Smooth muscle cell (in vitro differentiated cells): ENCODE measurements around the gene PDIA6. TPM values are rescaled to one million over a fixed set of nuclear protein-coding genes. Genes with fewer than 3 reads are reported as not detected.

Experiments used
- DNase-seq: peaks from one replicate; lab custom pipeline; 2025; ENCODE audit not compliant: unreplicated experiment; lab: John Stamatoyannopoulos, UW
- H2AFZ ChIP-seq: fragments of 200-600 bp; sonication (generic); 2 replicates; pipeline ENCODE4 v1.6.0; 2016; ENCODE audit warnings: antibody characterized with exemption, low read depth, mild to moderate bottlenecking
- H3F3A ChIP-seq: fragments of 200-600 bp; sonication (generic); 2 replicates; pipeline ENCODE4 v1.6.0; 2017; ENCODE audit warnings: antibody characterized with exemption, low read depth
- H3K27ac ChIP-seq: fragments of 200-600 bp; sonication (generic); 2 replicates; pipeline ENCODE4 v1.5.1; 2016; ENCODE audit warnings: low read depth, mild to moderate bottlenecking
- H3K27me3 ChIP-seq: fragments of 200-600 bp; sonication (generic); 2 replicates; pipeline ENCODE4 v1.6.1; 2016; ENCODE audit warnings: low read depth, mild to moderate bottlenecking
- H3K36me3 ChIP-seq: fragments of 200-600 bp; sonication (generic); 2 replicates; pipeline ENCODE4 v1.5.1; 2016; ENCODE audit warnings: low read depth
- H3K4me1 ChIP-seq: fragments of 200-600 bp; sonication (generic); 2 replicates; pipeline ENCODE4 v1.5.1; 2016; ENCODE audit warnings: low read depth
- H3K4me2 ChIP-seq: fragments of 200-600 bp; sonication (generic); 2 replicates; pipeline ENCODE4 v1.6.0; 2016; ENCODE audit warnings: mild to moderate bottlenecking
- H3K4me3 ChIP-seq: fragments of 200-600 bp; sonication (generic); 2 replicates; pipeline ENCODE4 v1.5.1; 2016; ENCODE audit warnings: mild to moderate bottlenecking
- H3K79me2 ChIP-seq: fragments of 200-600 bp; sonication (generic); 2 replicates; pipeline ENCODE4 v1.6.0; 2016; ENCODE audit warnings: low read depth, mild to moderate bottlenecking
- H3K9ac ChIP-seq: fragments of 200-600 bp; sonication (generic); 2 replicates; pipeline ENCODE4 v1.6.0; 2016; ENCODE audit warnings: low read depth
- H3K9me3 ChIP-seq: fragments of 200-600 bp; sonication (generic); replicated peaks from 2 replicates; pipeline ENCODE4 v1.5.1; 2016; ENCODE audit warnings: low read depth
- H4K20me1 ChIP-seq: fragments of 200-600 bp; sonication (generic); 2 replicates; pipeline ENCODE4 v1.6.0; 2016; ENCODE audit warnings: low read depth
- WGBS: methylation state at CpG from one replicate; pipeline ENCODE4 v1.1.7; 2016; ENCODE audit warnings: low lambda C conversion rate; 5-methylcytosine and 5-hydroxymethylcytosine counted together
- polyA plus RNA-seq: library from polyadenylated mRNA; unstranded; fragments of >200 nt; fragmentation: Nextera tagmentation; extraction: Ambion mirVana; gene quantifications from 2 replicates; pipeline ENCODE4 v1.2.1, GENCODE V29; 2016
- total RNA-seq: library from RNA; depleted of rRNA; stranded (reverse); fragments of >200 nt; gene quantifications from 2 replicates; pipeline ENCODE4 v1.2.3, GENCODE V29; 2014
- TF ChIP-seq, protein P1 (sequence below): fragments of 200-600 bp; sonication (generic); IDR thresholded peaks from 2 replicates; pipeline ENCODE4 v1.5.1; 2017; ENCODE audit warnings: borderline replicate concordance, mild to moderate bottlenecking, antibody characterized with exemption; ENCODE audit not compliant: insufficient read depth, poor library complexity, severe bottlenecking

The PDIA6 gene
- total and polyA plus RNA-seq, 2 experiments from 2014 or later = 360 to 671 TPM

DNA sequence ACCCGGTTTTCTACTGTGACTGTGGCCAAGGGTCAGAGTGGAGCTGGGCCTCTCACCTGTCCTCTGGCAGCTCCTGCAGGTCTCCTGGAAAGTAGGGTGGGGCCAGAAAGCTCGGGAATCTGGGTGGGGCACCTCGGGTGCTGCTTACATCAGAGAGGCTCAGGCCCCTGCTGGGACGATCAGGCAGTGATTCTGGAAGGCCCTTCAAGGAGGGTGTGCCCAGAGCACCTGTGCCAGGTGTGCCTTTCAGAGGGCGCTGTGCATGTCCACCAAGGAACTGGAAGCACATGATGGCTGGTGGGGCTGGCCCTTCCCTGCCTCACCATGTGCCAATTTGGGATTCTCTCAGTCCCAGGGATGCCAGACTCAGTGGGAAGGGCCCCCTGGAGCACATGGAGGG lies 47.1 kb downstream of the PDIA6 start:
- no peaks in the 10 kb centered on the region for H3K4me1 ChIP-seq
- H4K20me1 ChIP-seq = no peaks in the 10 kb centered on the region

DNA sequence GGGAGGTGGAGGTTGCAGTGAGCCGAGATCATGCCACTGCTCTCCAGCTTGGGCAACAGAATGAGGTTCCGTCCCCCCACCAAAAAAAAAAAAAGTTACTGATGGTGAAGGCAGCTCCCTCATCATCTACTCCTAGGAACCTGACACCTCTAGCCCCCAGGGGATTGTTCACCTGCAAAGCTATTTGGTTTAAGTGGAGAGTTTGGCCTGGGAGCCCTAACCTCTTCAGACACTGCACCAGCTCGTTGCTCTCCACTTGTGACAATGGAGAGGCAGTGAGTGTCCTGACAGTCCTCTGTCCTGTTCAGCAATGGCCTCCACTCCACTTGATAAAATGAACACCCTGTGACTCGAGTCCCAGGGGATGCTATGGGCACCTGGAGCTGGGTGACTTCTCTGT lies 47.7 kb downstream of the PDIA6 start:
- H3K27me3 ChIP-seq = no peaks in the 10 kb centered on the region
- no peak overlapping the region for H3K9ac ChIP-seq
- H4K20me1 ChIP-seq = no peaks in the 10 kb centered on the region
- H3K79me2 ChIP-seq = no peaks in the 10 kb centered on the region
- H3K4me1 ChIP-seq = no peaks in the 10 kb centered on the region
- H3K4me2 ChIP-seq = no peak overlapping the region
- no peak overlapping the region for H3K27ac ChIP-seq
- no peak overlapping the region for H2AFZ ChIP-seq
- DNase-seq = no peak
- no peaks in the 10 kb centered on the region for H3F3A ChIP-seq
- H3K4me3 ChIP-seq = no peak overlapping the region
- TF ChIP-seq, protein P1, sequence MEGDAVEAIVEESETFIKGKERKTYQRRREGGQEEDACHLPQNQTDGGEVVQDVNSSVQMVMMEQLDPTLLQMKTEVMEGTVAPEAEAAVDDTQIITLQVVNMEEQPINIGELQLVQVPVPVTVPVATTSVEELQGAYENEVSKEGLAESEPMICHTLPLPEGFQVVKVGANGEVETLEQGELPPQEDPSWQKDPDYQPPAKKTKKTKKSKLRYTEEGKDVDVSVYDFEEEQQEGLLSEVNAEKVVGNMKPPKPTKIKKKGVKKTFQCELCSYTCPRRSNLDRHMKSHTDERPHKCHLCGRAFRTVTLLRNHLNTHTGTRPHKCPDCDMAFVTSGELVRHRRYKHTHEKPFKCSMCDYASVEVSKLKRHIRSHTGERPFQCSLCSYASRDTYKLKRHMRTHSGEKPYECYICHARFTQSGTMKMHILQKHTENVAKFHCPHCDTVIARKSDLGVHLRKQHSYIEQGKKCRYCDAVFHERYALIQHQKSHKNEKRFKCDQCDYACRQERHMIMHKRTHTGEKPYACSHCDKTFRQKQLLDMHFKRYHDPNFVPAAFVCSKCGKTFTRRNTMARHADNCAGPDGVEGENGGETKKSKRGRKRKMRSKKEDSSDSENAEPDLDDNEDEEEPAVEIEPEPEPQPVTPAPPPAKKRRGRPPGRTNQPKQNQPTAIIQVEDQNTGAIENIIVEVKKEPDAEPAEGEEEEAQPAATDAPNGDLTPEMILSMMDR = no peak
- no peaks in the 10 kb centered on the region for H3K9me3 ChIP-seq
- 88% methylated on average over 4 of the region's 4 CpGs for WGBS
- no peaks in the 10 kb centered on the region for H3K36me3 ChIP-seq

More for the DNA sequence above, 47.1 kb downstream of the PDIA6 start:
- TF ChIP-seq, protein P1 = no peak
- Histone ChIP-seq H3K4me3 (no peak overlapping the region), H3F3A (no peaks in the 10 kb centered on the region), H2AFZ (no peak overlapping the region), H3K79me2 (no peaks in the 10 kb centered on the region), H3K27me3 (no peaks in the 10 kb centered on the region), H3K4me2 (no peak overlapping the region), H3K27ac (no peak overlapping the region), H3K9me3 (no peaks in the 10 kb centered on the region), H3K36me3 (no peaks in the 10 kb centered on the region), H3K9ac (no peak overlapping the region)
- WGBS = 78% methylated on average over 5 of the region's 5 CpGs
- DNase-seq = no peak

DNA sequence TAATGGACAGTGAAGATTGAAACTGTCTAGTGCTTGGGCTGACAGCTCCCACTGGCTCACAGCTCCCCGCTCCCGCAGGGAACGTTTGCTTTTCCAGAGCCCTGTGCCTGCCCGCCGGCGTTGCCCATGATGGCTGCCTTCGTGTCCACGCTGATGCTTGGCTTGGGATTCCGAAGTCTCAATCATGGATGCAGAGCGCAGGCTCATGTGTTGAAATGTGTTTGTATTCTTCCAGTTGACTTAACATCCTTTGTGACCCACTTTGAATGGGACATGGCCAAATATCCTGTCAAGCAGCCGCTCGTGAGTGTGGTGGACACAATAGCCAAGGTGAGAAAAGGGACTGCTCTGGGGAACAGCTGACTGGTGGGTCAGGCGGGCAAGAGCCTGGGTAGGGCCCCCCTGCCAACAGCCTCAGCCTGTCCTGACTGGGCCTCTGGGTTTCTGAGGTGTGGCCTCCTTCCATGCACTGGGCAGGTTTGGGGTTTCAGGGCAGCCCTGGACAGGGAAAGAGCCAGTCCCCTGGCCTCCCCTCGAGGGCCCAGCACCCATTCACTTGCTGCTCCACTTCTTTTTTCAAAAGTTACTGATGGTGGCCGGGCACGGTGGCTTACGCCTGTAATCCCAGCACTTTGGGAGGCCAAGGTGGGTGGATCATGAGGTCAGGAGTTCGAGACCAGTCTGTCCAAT lies 48.3 kb downstream of the PDIA6 start:
- no peak overlapping the region for H3K9ac ChIP-seq
- no peak for DNase-seq
- H4K20me1 ChIP-seq = no peaks in the 10 kb centered on the region
- H3K4me2 ChIP-seq = no peak overlapping the region
- H3K36me3 ChIP-seq = no peaks in the 10 kb centered on the region
- TF ChIP-seq, protein P1 = no peak
- H3F3A ChIP-seq = no peaks in the 10 kb centered on the region
- H3K79me2 ChIP-seq = no peaks in the 10 kb centered on the region
- no peaks in the 10 kb centered on the region for H3K27me3 ChIP-seq
- H2AFZ ChIP-seq = no peak overlapping the region
- H3K4me1 ChIP-seq = no peaks in the 10 kb centered on the region
- 91% methylated on average over 18 of the region's 18 CpGs for WGBS
- no peak overlapping the region for H3K27ac ChIP-seq
- no peak overlapping the region for H3K4me3 ChIP-seq
- H3K9me3 ChIP-seq = no peaks in the 10 kb centered on the region

DNA sequence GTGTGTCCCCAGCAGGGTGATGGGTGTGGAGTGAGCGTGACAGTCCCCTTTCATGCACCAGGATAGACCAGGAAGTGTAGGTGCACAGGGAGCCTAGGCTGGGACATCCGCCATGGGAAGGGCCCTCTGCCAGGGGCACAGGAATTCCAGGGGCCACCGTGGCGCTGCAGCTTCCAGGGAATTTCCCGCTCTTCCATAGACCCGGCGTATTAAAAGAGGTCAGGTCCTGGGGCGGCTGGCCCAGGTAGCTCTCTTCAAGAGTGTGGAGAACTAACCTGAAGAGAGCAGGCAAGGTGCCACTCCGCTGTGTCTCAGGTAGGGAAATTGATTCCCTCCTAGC lies 49.2 kb downstream of the PDIA6 start:
- H3F3A ChIP-seq = no peaks in the 10 kb centered on the region
- no peak overlapping the region for H3K4me2 ChIP-seq
- H2AFZ ChIP-seq = no peak overlapping the region
- no peaks in the 10 kb centered on the region for H3K27me3 ChIP-seq
- no peaks in the 10 kb centered on the region for H3K4me1 ChIP-seq
- 90% methylated on average over 9 of the region's 9 CpGs for WGBS
- no peaks in the 10 kb centered on the region for H3K79me2 ChIP-seq
- no peak overlapping the region for H3K4me3 ChIP-seq
- no peaks in the 10 kb centered on the region for H4K20me1 ChIP-seq
- no peaks in the 10 kb centered on the region for H3K9me3 ChIP-seq
- no peaks in the 10 kb centered on the region for H3K36me3 ChIP-seq
- DNase-seq = no peak
- no peak overlapping the region for H3K9ac ChIP-seq
- H3K27ac ChIP-seq = no peak overlapping the region
- TF ChIP-seq, protein P1 = no peak
